HG02759 (cell line): ENCODE results near the gene OPN1SW.

ENCODE experiments used
- ATAC-seq: cut with Tn5 transposase; IDR thresholded peaks from one replicate; pipeline ENCODE4 v1.9.1; 2021; ENCODE audit warnings: mild to moderate bottlenecking, moderate library complexity; ENCODE audit not compliant: unreplicated experiment

OPN1SW gene

DNA sequence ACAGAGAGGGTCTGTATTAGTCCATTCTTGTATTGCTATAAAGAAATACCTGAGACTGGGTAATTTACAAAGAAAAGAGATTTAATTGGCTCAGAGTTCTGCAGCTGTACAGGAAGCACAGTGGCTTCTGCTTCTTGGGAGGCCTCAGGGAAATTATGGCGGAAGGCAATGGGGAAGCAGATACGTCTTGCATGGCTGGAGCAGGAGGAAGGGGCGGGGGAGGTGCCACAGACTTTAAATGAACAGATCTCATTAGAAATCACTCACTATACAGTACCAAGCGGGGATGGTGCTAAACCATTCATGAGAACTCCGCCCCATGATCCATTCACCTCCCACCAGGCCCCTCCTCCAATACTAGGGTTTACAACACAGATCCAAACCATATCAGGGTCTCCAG, 40.2 kb downstream of the OPN1SW start:
- ATAC-seq = no peak

DNA sequence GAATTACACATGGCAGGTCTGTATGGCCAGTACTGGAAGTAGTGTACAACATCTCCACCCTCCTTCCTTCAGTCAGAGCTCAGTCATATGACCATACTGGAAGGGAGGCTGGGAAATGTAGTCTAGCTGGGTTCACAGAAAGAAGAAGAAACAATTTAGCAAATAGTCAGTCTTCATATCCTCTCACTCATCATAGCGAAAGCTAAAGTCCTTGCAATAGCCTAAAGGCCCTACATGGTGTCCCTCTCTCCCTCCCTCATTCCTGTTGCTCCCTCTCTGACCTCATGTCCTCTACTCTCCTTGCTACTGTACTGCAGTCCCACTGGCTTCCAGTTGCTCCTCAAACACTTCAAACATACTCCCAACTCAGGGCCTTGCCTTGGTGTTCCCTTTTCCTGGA, 40.7 kb downstream of the OPN1SW start:
- ATAC-seq = no peak

GRCh38 chr7:128733278-128733645, 42.3 kb downstream of the OPN1SW start:
- ATAC-seq = no peak

DNA sequence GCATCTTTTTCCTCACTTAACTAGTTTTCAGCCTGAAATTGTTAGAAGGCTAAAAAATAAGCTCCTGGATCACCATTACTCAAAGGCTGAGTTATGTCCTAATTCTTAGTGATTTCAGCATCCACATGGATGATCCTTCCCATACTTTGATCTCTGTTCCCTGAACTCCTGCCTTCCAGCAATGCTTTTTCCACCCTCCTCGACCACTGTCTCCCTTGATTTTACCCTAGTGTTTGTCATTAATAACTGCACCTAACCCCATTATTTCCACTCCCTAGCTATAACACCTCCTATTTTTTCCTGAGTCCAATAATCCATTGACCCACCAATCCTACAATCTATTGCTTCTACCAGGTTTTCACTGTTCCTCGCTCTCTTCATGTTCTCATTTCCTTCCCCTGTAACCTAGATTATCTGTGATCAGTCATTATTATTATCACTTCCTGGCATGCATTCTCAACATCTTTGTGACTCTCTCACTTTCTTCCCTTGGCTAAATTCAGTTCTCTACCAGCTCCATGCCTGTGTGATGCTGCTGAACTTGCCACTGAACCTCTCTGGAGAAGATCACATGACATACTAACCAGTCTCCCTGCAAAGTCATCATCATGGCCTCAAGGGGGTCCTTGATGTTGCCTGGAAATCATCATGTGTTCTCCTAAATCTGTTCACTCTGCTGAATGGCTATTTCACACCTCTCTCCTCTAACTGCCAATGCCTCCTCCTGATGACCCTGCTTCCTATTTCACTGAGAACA, 42.9 kb downstream of the OPN1SW start:
- no peak for ATAC-seq

GRCh38 chr7:128731184-128731583, 44.4 kb downstream of the OPN1SW start:
- ATAC-seq = no peak

DNA sequence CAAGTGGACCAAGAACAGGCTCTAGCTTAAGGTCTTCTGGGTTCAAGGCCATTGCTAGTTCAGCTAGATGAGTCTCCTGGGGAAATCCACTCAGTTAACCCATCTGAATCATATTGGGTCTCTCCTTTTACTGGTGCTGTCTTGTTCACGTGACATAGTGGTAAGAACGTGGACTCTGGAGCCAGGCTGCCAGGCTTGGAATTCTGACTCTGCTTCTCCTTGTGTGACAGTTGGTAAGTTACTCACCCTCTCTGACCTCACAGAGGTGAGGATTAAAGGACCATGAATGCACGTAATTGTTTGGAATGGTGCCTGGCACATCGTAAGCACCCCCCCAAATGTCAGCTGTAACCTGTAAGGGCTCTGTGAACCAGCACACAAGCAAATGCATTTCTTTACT, 46.1 kb downstream of the OPN1SW start:
- ATAC-seq = no peak

GRCh38 chr7:128728598-128728997, 47.0 kb downstream of the OPN1SW start:
- no peak for ATAC-seq

- ATAC-seq = no peak
Observed at GRCh38 chr7:128727239-128727638, 48.4 kb downstream of the OPN1SW start.

DNA sequence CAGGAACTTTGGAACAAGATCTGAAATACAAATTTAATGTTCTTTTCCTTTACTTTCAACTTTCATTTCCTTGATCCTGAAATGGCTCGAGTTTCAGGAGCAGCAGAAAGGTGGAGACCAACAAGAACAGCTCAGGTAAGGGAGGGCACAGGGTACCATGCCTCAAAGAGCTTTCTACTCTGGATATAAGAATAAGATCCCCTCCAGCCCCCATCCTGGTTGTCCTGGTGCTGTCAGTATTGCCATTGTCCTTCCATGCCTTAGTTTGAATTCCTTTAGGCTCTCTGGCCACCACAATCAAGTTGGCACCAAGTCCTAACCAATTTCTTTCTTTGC, 48.9 kb downstream of the OPN1SW start:
- no peak for ATAC-seq

- ATAC-seq = no peak
Observed at GRCh38 chr7:128726059-128726736, 49.4 kb downstream of the OPN1SW start.

GRCh38 chr7:128725531-128725930, 50.1 kb downstream of the OPN1SW start:
- ATAC-seq = no peak

DNA sequence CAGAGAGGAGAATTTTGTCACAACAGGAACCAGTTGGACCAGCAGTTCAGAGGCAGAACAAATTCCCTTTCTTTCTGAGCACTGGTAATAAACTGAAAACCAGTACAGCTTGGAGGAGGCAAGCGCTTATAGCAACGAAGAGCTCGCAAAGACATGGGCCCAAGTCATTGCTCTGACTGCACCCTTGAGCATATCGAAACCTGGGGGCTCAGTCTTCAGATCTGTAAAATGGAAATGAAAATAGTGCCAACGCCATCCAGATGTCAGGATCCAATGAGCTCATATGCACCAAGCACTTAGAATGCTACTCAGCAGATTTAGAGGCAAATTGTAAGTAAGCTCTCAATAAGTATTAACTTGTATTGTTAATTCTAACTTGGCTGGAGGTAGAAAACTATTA, 50.9 kb downstream of the OPN1SW start:
- no peak for ATAC-seq
